Aorta (tissue), 5 donors: ENCODE data around the gene ERFE. TPM values are rescaled to one million over a fixed set of nuclear protein-coding genes. Genes with fewer than 3 reads are reported as not detected.

Experiments used
- ATAC-seq: fragments of 200-7000 bp; cut with Tn5 transposase; one replicate; pipeline ENCODE4 v1.9.1; 2022; ENCODE audit warnings: moderate library complexity; ENCODE audit not compliant: low FRiP score
- DNase-seq, 2 donors: peaks; one replicate each; pipeline ENCODE4 v3.0.0-alpha.2; 2020
- H3K27ac ChIP-seq, 2 donors: one replicate each; pipeline ENCODE4 v1.5.1; 2013; ENCODE audit warnings: low read length in 2 of 2, mild to moderate bottlenecking in 2 of 2, moderate library complexity in 2 of 2, control low read depth in 1 of 2, inconsistent platforms in 1 of 2, low read depth in 1 of 2
- H3K27me3 ChIP-seq, 2 donors: one replicate each; pipeline ENCODE4 v1.6.1; 2013; ENCODE audit warnings: control low read depth in 1 of 2, low read length in 1 of 2, mild to moderate bottlenecking in 1 of 2, moderate library complexity in 1 of 2; ENCODE audit not compliant: insufficient read depth in 2 of 2, control insufficient read depth in 1 of 2
- H3K36me3 ChIP-seq, 2 donors: one replicate each; pipeline ENCODE4 v1.6.1; 2013; ENCODE audit warnings: control low read depth in 1 of 2, low read length in 1 of 2, mild to moderate bottlenecking in 1 of 2; ENCODE audit not compliant: insufficient read depth in 2 of 2, control insufficient read depth in 1 of 2
- H3K4me1 ChIP-seq, 2 donors: one replicate each; pipeline ENCODE4 v1.6.1; 2013; ENCODE audit warnings: low read length in 2 of 2, control low read depth in 1 of 2, mild to moderate bottlenecking in 1 of 2, moderate library complexity in 1 of 2; ENCODE audit not compliant: insufficient read depth in 2 of 2, control insufficient read depth in 1 of 2
- H3K4me3 ChIP-seq, 2 donors: one replicate each; pipeline ENCODE4 v1.5.1; 2013; ENCODE audit warnings: low read length in 2 of 2, control low read depth in 1 of 2, mild to moderate bottlenecking in 1 of 2
- H3K9me3 ChIP-seq: one replicate; pipeline ENCODE4 v1.6.1; 2013; ENCODE audit warnings: mild to moderate bottlenecking, low read length; ENCODE audit not compliant: control insufficient read depth
- WGBS, 2 donors: extraction: QIAGEN DNeasy Blood & Tissue Kit; methylation state at CpG; one replicate each; pipeline ENCODE4 v1.1.7; 2013; 5-methylcytosine and 5-hydroxymethylcytosine counted together
- intact Hi-C, 2 donors: fragments of 100-400 bp; cut with DNase I; formaldehyde crosslinking; loops; one replicate each; pipeline versions ENCODE4 v1.14.2 to v1.15.0; 2022
- polyA plus RNA-seq, 2 donors: library from polyadenylated mRNA; stranded (reverse); fragments of 200-250 nt; gene quantifications; one replicate each; pipeline ENCODE4 v1.2.3, GENCODE V29; 2013
- total RNA-seq, 2 donors: library from RNA; stranded (reverse); fragmentation: NEBNext Ultra II Directional; extraction: Animal tissue kit (Norgen Biotek cat#: 25700); gene quantifications; one replicate each; pipeline ENCODE4 v1.2.1, GENCODE V29; 2021
- donor health status: healthy with polysubstance abuse.
- donor health status: Bipolar disorder and iron deficiency.
- donor health status: DM: no; HTN: no; CAD: no.
- donor health status: DM: no; HTN: no; CAD: no.
- donor health status: DM: yes; HTN: yes; CAD: no.

The ERFE gene
- total and polyA plus RNA-seq, 4 donors: 0.96 to 2.8 (median 2.5) TPM; not detected in 1

GRCh38 chr2:238125127-238125885 is 33.5 kb upstream of the ERFE start:
- WGBS, 2 donors: 93 to 94% methylated on average over 19 to 20 of the region's 20 CpGs
- intact Hi-C loops: no loop called here
- Histone ChIP-seq H3K27me3 (no peaks in the 10 kb centered on the region), H3K27ac (no peak overlapping the region), H3K4me1 (no peaks in the 10 kb centered on the region), H3K9me3 (no peaks in the 10 kb centered on the region), H3K36me3 (no peaks in the 10 kb centered on the region), H3K4me3 (no peak overlapping the region)
- peak in 1 of 2 donors; percentile 59 for DNase-seq
- no peak for ATAC-seq

GRCh38 chr2:238126338-238126737 is 32.4 kb upstream of the ERFE start:
- no peaks in the 10 kb centered on the region for H3K9me3 ChIP-seq
- DNase-seq: no peak
- intact Hi-C loops: no loop called here

DNA sequence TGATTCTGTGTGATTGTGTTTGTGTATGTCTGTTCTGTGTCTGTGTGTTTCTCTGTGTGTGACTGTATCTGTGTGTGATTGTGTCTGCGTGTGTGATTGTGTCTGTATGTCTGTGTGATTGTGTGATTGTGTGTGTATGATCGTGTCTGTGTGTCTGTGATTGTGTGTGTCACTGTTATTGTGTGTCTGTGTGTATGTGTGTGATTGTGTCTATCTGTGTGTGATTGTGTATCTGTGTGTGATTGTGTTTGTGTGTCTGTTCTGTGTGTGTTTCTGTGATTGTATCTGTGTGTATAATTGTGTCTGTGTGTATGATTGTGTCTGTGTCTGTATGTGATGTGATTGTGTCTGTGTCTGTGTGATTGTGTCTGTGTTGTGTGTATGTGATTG is 32.0 kb upstream of the ERFE start:
- intact Hi-C loops: no loop called here
- ATAC-seq (no peak), DNase-seq (no peak)
- Histone ChIP-seq H3K9me3 (no peaks in the 10 kb centered on the region), H3K27me3 (no peaks in the 10 kb centered on the region), H3K36me3 (no peaks in the 10 kb centered on the region), H3K4me3 (no peak overlapping the region), H3K4me1 (no peaks in the 10 kb centered on the region), H3K27ac (no peak overlapping the region)
- 85 to 88% methylated on average over 2 of the region's 2 CpGs for WGBS, 2 donors

More at GRCh38 chr2:238126338-238126737, 32.4 kb upstream of the ERFE start:
- no peak for ATAC-seq
- H3K27me3 ChIP-seq: no peaks in the 10 kb centered on the region
- no peak overlapping the region for H3K4me3 ChIP-seq
- no peaks in the 10 kb centered on the region for H3K4me1 ChIP-seq
- 90 to 98% methylated on average over 2 of the region's 2 CpGs for WGBS, 2 donors
- H3K27ac ChIP-seq: no peak overlapping the region
- no peaks in the 10 kb centered on the region for H3K36me3 ChIP-seq

DNA sequence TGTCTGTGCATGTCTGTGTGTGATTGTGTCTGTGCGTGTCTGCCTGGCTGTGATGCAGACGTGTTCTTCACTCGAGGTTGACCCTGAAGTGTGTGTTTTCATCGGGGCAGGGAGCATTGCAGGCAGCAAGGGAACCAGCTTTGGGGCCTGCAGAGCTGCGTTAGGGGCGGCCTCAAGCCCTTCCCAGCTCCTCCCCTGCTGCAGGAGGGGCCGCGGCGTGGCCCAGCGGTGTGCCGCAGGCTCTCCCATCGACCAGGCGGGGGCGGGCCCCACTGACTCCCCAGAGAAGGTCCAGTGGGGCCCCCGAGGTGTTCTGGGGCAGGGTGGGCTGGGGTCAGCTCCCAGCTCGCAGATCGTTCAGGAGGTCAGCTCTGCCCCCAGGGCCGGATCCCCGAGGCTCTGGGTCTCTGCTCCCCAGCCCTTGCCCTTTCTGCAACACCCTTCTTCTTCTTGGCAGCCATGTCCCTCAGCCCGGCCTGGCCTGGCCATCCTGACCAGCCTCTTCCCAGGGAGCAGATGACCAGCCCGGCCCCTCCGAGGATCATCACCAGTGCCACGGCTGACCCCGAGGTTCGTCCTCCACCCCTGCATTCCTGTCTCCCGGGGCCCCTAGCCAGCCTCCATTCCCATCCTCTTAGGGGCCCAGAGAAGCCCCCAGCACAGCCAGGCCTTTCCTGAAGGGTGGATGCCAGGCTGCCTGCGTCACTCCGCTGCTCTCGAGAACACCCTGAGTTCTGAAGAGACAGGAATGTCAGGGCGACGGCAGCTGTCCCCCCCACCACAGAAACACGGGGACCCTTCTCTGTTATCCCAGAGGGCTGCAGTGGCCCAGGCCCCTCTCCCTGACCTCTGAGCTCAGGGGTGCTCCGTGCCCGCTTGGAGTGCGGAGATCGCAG is 31.4 kb upstream of the ERFE start:
- H3K9me3 ChIP-seq: no peaks in the 10 kb centered on the region
- intact Hi-C loops: no loop called here
- no peak overlapping the region for H3K27ac ChIP-seq
- peak; percentile 51 for ATAC-seq
- peak in 1 of 2 donors; percentile 78 for DNase-seq
- no peaks in the 10 kb centered on the region for H3K4me1 ChIP-seq
- H3K4me3 ChIP-seq: no peak overlapping the region
- no peaks in the 10 kb centered on the region for H3K36me3 ChIP-seq
- no peaks in the 10 kb centered on the region for H3K27me3 ChIP-seq
- 44 to 46% methylated on average over 36 of the region's 36 CpGs for WGBS, 2 donors

DNA sequence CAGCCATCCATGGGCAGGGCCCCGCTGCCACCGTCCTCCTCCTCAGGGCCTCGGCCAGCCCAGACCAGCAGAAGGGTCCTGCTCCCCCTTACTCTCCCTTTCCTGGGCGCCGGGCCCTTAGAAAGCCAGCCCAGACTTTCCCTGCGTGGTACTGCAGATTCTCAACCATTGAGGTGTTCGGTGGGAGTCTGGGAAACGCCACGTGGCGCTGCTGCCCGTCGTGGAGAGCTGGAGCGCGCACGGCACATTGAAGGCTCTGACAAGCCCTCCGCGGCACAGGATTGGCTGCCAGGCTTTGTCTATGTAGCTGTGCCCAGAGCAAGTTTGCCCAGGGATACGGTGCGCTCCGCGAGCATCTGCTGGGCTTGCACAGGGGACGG is 30.7 kb upstream of the ERFE start:
- no peaks in the 10 kb centered on the region for H3K36me3 ChIP-seq
- ATAC-seq: no peak

GRCh38 chr2:238128534-238129001 is 30.2 kb upstream of the ERFE start:
- H3K4me1 ChIP-seq: no peaks in the 10 kb centered on the region
- ATAC-seq: no peak
- no peaks in the 10 kb centered on the region for H3K27me3 ChIP-seq
- WGBS, 2 donors: 78 to 84% methylated on average over 13 to 30 of the region's 30 CpGs
- no peak overlapping the region for H3K4me3 ChIP-seq
- H3K27ac ChIP-seq: no peak overlapping the region
- peak in 1 of 2 donors; percentile 71 for DNase-seq
- no peaks in the 10 kb centered on the region for H3K9me3 ChIP-seq
- no peaks in the 10 kb centered on the region for H3K36me3 ChIP-seq
- intact Hi-C loops: no loop called here

More for the DNA sequence above, 30.7 kb upstream of the ERFE start:
- Histone ChIP-seq H3K27me3 (no peaks in the 10 kb centered on the region), H3K9me3 (no peaks in the 10 kb centered on the region), H3K4me1 (no peaks in the 10 kb centered on the region), H3K4me3 (no peak overlapping the region), H3K27ac (no peak overlapping the region)
- DNase-seq: peak in 1 of 2 donors; percentile 59
- intact Hi-C loops: no loop called here
- WGBS, 2 donors: 93 to 96% methylated on average over 22 of the region's 22 CpGs

DNA sequence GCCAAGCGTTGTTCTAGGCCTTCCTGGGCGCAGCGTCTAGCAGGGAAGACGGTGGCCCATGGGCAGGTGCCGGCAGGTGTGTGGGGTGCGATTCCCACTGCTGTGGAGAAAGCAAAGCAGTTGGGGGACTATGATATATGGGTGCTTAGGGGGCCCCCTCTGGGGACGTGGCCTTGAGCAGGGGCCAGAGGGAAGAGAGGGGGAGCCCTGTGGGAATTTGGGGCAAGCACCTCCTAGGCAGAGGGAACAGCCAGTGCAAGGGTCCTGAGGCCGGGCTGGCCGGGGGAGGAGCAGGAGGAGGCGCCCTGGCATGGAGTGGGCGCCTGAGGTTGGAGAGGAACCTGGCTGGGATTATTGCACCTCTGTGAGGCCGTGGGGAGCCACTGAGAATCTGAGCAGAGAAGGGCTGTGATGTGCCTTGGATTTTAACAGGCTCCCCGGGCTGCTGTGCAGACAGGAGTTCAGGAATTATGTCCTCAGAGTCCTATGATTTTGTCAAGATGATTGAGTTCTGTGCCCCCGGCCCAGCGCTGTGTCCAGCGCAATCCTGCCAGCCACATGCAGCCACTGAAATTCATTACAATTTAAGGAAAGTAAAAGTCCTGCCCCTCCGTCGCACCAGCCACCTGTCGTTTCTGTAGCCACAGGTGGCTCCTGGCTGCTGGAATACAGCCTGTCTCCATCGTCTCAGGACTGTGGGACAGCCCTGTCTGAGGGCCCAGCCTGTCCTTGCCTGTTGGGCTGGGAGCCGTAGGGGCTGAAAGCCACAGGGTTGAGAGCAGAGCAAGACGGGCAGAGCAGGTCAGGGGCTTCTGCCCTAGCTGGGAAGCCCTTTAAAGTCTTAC is 29.4 kb upstream of the ERFE start:
- intact Hi-C loops: no loop called here
- Histone ChIP-seq H3K9me3 (no peaks in the 10 kb centered on the region), H3K27ac (no peak overlapping the region), H3K4me1 (no peaks in the 10 kb centered on the region), H3K27me3 (no peaks in the 10 kb centered on the region), H3K36me3 (no peaks in the 10 kb centered on the region), H3K4me3 (no peak overlapping the region)
- DNase-seq (peak in 1 of 2 donors; percentile 66), ATAC-seq (no peak)
- 92 to 93% methylated on average over 22 of the region's 22 CpGs for WGBS, 2 donors

- no peak overlapping the region for H3K4me3 ChIP-seq
- WGBS, 2 donors: 94 to 95% methylated on average over 28 of the region's 28 CpGs
- H3K27me3 ChIP-seq: no peaks in the 10 kb centered on the region
- intact Hi-C loops: no loop called here
- no peaks in the 10 kb centered on the region for H3K4me1 ChIP-seq
- no peaks in the 10 kb centered on the region for H3K9me3 ChIP-seq
- H3K27ac ChIP-seq: no peak overlapping the region
- no peak for ATAC-seq
- no peaks in the 10 kb centered on the region for H3K36me3 ChIP-seq
- peak in 1 of 2 donors; percentile 75 for DNase-seq
Observed at GRCh38 chr2:238130111-238130695, 28.6 kb upstream of the ERFE start.
